ENCODE measurements around the gene TMEM151B. TPM values are rescaled to one million over a fixed set of nuclear protein-coding genes. Genes with fewer than 3 reads are reported as not detected.

Gene TMEM151B
- total RNA-seq, 1 experiment from 2014 or later = not detected

- Histone ChIP-seq H3K9me3 (ENCODE audit: control insufficient read depth in 1 of 2, insufficient read depth in 1 of 2, low read depth in 1 of 2, low read length in 2 of 2) (no peaks in the 10 kb centered on the region), H3K9me2 (ENCODE audit: insufficient read depth) (no peaks in the 10 kb centered on the region), H3K27ac (ENCODE audit: low read depth, low read length) (no peak overlapping the region), H3K9ac (ENCODE audit: low read length) (no peak overlapping the region), H4K20me1 (ENCODE audit: insufficient read depth) (no peaks in the 10 kb centered on the region), H2AFZ (ENCODE audit: low read depth, low read length, poor library complexity, severe bottlenecking) (no peak overlapping the region), H3K4me1 (ENCODE audit: control insufficient read depth in 1 of 2, insufficient read depth in 2 of 2, low read length in 2 of 2) (peaks cover 0 to under 1% of the 10 kb centered on the region in 2 experiments; a peak in 1 of 4 replicates), H3K4me2 (ENCODE audit: low read length) (no peak overlapping the region), H3K36me3 (ENCODE audit: control insufficient read depth in 1 of 2, insufficient read depth in 2 of 2, low read length in 2 of 2) (no peaks in the 10 kb centered on the region), H3K4me3 (replicated peaks in 1 of 2; ENCODE audit: low read depth in 1 of 2, low read length in 2 of 2) (no peak overlapping the region), H3K79me2 (ENCODE audit: insufficient read depth, low read length) (no peaks in the 10 kb centered on the region), H3K27me3 (ENCODE audit: insufficient read depth, low read length) (no peaks in the 10 kb centered on the region)
- TF ChIP-seq CTCF (IDR thresholded peaks at IDR 0.05 in 2 of 3, conservative IDR thresholded peaks at IDR 0.05 in 1 of 3; ENCODE audit: borderline replicate concordance in 1 of 3, insufficient read depth in 1 of 3, low read depth in 2 of 3, low read length in 2 of 3) (no peak), YY1 (IDR thresholded peaks at IDR 0.05; ENCODE audit: extremely low read depth, insufficient replicate concordance, low read depth, low read length) (no peak)
- intact Hi-C loops (cut with micrococcal nuclease) = no loop called here
- no TSS peak for BruUV-seq (replicated peaks)
- ChIA-PET POLR2A (no interaction called here), RAD21 (ENCODE audit: low non-redundant PET in 1 of 2, low total read pairs in 2 of 2, uncharacterized antibody in 2 of 2, unreplicated experiment in 2 of 2) (no interaction called here), CTCF (no interaction called here)
- no peak for DNase-seq (ENCODE audit: low read depth, low spot score)
- ATAC-seq = no peak
Observed at GRCh38 chr6:44273617-44274016, 3.4 kb downstream of the TMEM151B start.

- H3K4me3 ChIP-seq (replicated peaks in 1 of 2; ENCODE audit: low read depth in 1 of 2, low read length in 2 of 2) = no peak overlapping the region
- intact Hi-C loops (cut with micrococcal nuclease) = no loop called here
- DNase-seq (ENCODE audit: low read depth, low spot score) (no peak), ATAC-seq (no peak)
- no peaks in the 10 kb centered on the region for H3K27me3 ChIP-seq (ENCODE audit: insufficient read depth, low read length)
- H3K9me3 ChIP-seq (ENCODE audit: control insufficient read depth in 1 of 2, insufficient read depth in 1 of 2, low read depth in 1 of 2, low read length in 2 of 2) = no peaks in the 10 kb centered on the region
- H3K36me3 ChIP-seq (ENCODE audit: control insufficient read depth in 1 of 2, insufficient read depth in 2 of 2, low read length in 2 of 2) = no peaks in the 10 kb centered on the region
- H3K4me2 ChIP-seq (ENCODE audit: low read length) = no peak overlapping the region
- no TSS peak for BruUV-seq (replicated peaks)
- ChIA-PET CTCF (no interaction called here), POLR2A (no interaction called here), RAD21 (ENCODE audit: low non-redundant PET in 1 of 2, low total read pairs in 2 of 2, uncharacterized antibody in 2 of 2, unreplicated experiment in 2 of 2) (no interaction called here)
- H2AFZ ChIP-seq (ENCODE audit: low read depth, low read length, poor library complexity, severe bottlenecking) = no peak overlapping the region
- no peak overlapping the region for H3K27ac ChIP-seq (ENCODE audit: low read depth, low read length)
- no peak overlapping the region for H3K9ac ChIP-seq (ENCODE audit: low read length)
- no peaks in the 10 kb centered on the region for H4K20me1 ChIP-seq (ENCODE audit: insufficient read depth)
- no peaks in the 10 kb centered on the region for H3K79me2 ChIP-seq (ENCODE audit: insufficient read depth, low read length)
- TF ChIP-seq EZH2phosphoT487 (IDR thresholded peaks at IDR 0.05; ENCODE audit: borderline replicate concordance) (no peak), POLR2AphosphoS5 (IDR thresholded peaks at IDR 0.05; ENCODE audit: low read depth, low read length) (no peak), MAX (IDR thresholded peaks at IDR 0.05) (no peak), CEBPB (IDR thresholded peaks at IDR 0.05; ENCODE audit: low read depth) (no peak), YY1 (IDR thresholded peaks at IDR 0.05; ENCODE audit: extremely low read depth, insufficient replicate concordance, low read depth, low read length) (no peak), EZH2 (IDR thresholded peaks at IDR 0.05) (no peak), CTCF (IDR thresholded peaks at IDR 0.05 in 2 of 3, conservative IDR thresholded peaks at IDR 0.05 in 1 of 3; ENCODE audit: borderline replicate concordance in 1 of 3, insufficient read depth in 1 of 3, low read depth in 2 of 3, low read length in 2 of 3) (no peak)
- H3K9me2 ChIP-seq (ENCODE audit: insufficient read depth) = no peaks in the 10 kb centered on the region
- H3K4me1 ChIP-seq (ENCODE audit: control insufficient read depth in 1 of 2, insufficient read depth in 2 of 2, low read length in 2 of 2) = peaks cover 6 to 12% of the 10 kb centered on the region in 2 experiments
Observed at GRCh38 chr6:44275271-44275748, 5.1 kb downstream of the TMEM151B start.

Measured in HCT116 (cell line).